AG08395 (cell line): ENCODE results near the gene MAZ.

Source experiments
- DNase-seq: peaks from one replicate; pipeline ENCODE4 v3.0.0; 2012; ENCODE audit warnings: mixed read lengths, low spot score

Gene MAZ

GRCh38 chr16:29809850-29810698 is 3.7 kb downstream of the MAZ start:
- DNase-seq, result no peak

GRCh38 chr16:29810699-29811169 is 4.4 kb downstream of the MAZ start:
- DNase-seq, result no peak

GRCh38 chr16:29811170-29811895 is 5.0 kb downstream of the MAZ start:
- peak; percentile 91 for DNase-seq

- DNase-seq, result peak; percentile 18
Measured at GRCh38 chr16:29811896-29812665, 5.8 kb downstream of the MAZ start, which contains the start of gene PRRT2. PRRT2 (plus strand) TSS chr16:29812193; CDS start chr16:29813055, 862 bp downstream.

DNA sequence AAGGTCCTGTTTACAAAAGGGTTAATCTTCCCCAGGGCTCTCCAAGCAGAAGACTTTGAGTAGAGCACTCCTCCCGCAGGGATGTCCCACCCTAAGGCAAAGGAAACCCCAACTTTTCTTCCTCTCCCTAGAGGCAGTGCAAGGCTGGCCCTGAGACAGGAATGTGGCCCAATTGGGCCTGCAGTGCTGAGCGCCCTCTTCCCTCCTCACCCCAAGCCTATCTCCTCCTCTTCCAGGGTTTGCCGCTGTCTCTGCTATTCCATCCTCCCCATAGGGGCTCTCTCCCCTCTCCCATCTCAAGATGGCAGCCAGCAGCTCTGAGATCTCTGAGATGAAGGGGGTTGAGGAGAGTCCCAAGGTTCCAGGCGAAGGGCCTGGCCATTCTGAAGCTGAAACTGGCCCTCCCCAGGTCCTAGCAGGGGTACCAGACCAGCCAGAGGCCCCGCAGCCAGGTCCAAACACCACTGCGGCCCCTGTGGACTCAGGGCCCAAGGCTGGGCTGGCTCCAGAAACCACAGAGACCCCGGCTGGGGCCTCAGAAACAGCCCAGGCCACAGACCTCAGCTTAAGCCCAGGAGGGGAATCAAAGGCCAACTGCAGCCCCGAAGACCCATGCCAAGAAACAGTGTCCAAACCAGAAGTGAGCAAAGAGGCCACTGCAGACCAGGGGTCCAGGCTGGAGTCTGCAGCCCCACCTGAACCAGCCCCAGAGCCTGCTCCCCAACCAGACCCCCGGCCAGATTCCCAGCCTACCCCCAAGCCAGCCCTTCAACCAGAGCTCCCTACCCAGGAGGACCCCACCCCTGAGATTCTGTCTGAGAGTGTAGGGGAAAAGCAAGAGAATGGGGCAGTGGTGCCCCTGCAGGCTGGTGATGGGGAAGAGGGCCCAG is 6.7 kb downstream of the MAZ start:
- DNase-seq, result no peak

GRCh38 chr16:29813644-29814562 is 7.6 kb downstream of the MAZ start:
- DNase-seq, result no peak

GRCh38 chr16:29814592-29814991 is 8.3 kb downstream of the MAZ start:
- no peak for DNase-seq

GRCh38 chr16:29815032-29815721 is 8.8 kb downstream of the MAZ start:
- DNase-seq, result no peak

GRCh38 chr16:29815793-29816693 is 9.7 kb downstream of the MAZ start, which contains the start of gene PAGR1:
PAGR1 (plus strand) TSS chr16:29816152; CDS start chr16:29816526, 374 bp downstream.
- peak; percentile 95 for DNase-seq

- DNase-seq, result peak; percentile 54
Measured at GRCh38 chr16:29816694-29817441, 10.5 kb downstream of the MAZ start.

- no peak for DNase-seq
Measured at GRCh38 chr16:29818082-29818481, 11.8 kb downstream of the MAZ start.

DNA sequence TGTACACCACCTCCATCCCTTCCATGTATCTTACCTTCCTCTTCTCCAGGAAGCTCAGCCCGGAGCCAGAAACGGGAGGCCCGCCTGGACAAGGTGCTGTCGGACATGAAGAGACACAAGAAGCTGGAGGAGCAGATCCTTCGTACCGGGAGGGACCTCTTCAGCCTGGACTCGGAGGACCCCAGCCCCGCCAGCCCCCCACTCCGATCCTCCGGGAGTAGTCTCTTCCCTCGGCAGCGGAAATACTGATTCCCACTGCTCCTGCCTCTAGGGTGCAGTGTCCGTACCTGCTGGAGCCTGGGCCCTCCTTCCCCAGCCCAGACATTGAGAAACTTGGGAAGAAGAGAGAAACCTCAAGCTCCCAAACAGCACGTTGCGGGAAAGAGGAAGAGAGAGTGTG is 13.2 kb downstream of the MAZ start:
- no peak for DNase-seq

- peak; percentile 71 for DNase-seq
Measured at GRCh38 chr16:29820271-29820701, 14.0 kb downstream of the MAZ start, which contains the start of gene MVP. MVP (plus strand) TSS chr16:29820462; CDS start chr16:29830550, 10,088 bp downstream.

DNA sequence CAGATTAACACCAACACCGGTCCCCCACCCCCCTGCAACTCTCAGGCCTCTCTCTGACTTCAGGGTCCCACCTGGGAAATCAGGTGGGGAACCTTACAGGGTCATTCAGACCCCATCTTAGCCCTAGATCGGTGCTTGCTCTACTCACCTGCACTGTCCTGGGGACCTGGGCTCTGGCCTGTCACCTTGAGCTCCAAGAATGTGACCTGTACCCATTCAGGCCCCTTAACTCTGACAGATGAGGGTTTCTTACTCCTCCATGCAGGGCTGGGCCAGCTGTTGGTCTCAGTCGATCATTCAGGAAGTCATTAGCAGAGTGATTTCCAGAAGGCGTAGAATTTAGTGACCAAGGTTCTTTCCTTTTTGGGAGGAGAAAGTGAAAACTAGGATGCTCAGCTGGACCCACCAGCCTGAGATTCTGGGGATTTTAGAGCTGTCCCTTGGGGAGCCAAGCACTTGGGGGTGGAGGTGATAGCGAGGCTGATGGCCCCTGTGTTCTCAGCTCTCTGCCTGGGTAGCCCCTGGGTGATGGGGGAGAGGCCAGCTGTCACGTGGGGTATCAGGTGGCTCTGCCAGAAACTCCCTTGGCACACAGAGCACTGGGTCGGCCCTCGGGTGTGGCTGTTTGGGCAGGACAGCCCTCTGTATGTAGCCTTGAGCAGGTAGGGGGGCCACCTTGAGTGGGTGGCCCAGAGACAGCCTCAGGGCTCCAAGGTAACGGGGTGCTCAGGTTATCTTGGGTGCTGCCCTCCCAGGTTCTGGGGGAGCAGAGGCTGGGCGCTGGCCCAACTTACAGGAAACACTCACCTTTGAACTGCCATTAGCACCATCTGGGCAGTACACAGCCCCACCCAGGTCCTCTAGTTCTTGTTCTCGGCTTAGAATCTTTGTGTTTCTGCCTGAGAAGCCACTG is 14.7 kb downstream of the MAZ start:
- DNase-seq, result peak; percentile 50

- DNase-seq, result peak; percentile 67
Measured at GRCh38 chr16:29821643-29822115, 15.3 kb downstream of the MAZ start.

DNA sequence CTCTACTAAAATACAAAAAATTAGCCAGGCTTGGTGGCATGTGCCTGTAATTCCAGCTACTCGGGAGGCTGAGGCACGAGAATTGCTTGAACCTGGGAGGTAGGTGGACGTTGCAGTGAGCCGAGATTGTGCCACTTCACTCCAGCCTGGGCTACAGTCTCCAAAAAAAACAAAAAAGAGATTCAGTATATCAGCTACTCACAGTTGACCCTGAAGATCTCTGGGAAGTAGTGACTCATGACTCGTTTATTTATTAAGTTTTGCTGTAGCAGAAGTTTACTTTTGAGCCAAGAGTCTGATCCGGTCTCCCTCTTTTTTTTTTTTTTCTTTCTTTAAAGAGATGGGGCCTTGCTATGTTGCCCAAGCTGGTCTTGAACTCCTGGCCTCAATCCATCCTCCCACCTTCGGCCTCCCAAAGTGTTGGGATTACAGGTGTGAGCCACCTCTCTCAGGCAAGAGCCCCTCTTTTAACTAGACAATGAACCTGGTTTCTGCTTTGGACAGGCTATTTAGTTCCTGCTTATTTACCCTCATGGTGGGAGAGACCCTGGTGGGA is 18.3 kb downstream of the MAZ start:
- DNase-seq, result peak; percentile 72
